WTC11 (cell line): Measurements from ENCODE around the gene GLRA1.

ENCODE experiments used
- CBFB ChIP-seq: sonication (generic); formaldehyde crosslinking; IDR thresholded peaks from 2 replicates; pipeline ENCODE4 v1.8.1; 2022; ENCODE audit warnings: mild to moderate bottlenecking, low read depth, missing genetic modification reagents
- CTCF ChIP-seq: fragments of 200-600 bp; IDR thresholded peaks from 2 replicates; pipeline ENCODE4 v1.8.0; 2022; ENCODE audit warnings: antibody characterized with exemption
- IRF2 ChIP-seq: sonication (generic); formaldehyde crosslinking; IDR thresholded peaks from 2 replicates; pipeline ENCODE4 v1.8.0; 2022; ENCODE audit warnings: low read depth, missing genetic modification reagents, borderline replicate concordance
- TP53 ChIP-seq: sonication (generic); formaldehyde crosslinking; IDR thresholded peaks from 2 replicates; pipeline ENCODE4 v1.8.1; 2023; ENCODE audit warnings: mild to moderate bottlenecking, missing genetic modification reagents
- USF1 ChIP-seq: sonication (generic); formaldehyde crosslinking; IDR thresholded peaks from 2 replicates; pipeline ENCODE4 v1.8.0; 2022; ENCODE audit warnings: mild to moderate bottlenecking, missing genetic modification reagents
- ZNF138 ChIP-seq: sonication (generic); formaldehyde crosslinking; conservative IDR thresholded peaks from 2 replicates; pipeline ENCODE4 v1.8.1; 2022; ENCODE audit warnings: mild to moderate bottlenecking, moderate library complexity, missing genetic modification reagents

GRCh38 chr5:151931260-151931659, 6.6 kb upstream of the GLRA1 start:
- TF ChIP-seq CBFB, result no peak
- no peak for TF ChIP-seq CTCF
- no peak for TF ChIP-seq TP53 (CRISPR knock-in tag)
- no peak for TF ChIP-seq ZNF138 (CRISPR knock-in tag)
- TF ChIP-seq USF1 (CRISPR knock-in tag), result no peak
- no peak for TF ChIP-seq IRF2
